Spinal cord (tissue), 10 donors: Measurements from ENCODE around the gene CUL1. TPM values are rescaled to one million over a fixed set of nuclear protein-coding genes. Genes with fewer than 3 reads are reported as not detected.

Source experiments
- DNase-seq, 6 donors: peaks; one replicate each; pipeline versions ENCODE4 v3.0.0 to v3.0.0-alpha.2; 2013 to 2015; ENCODE audit warnings: low spot score in 6 of 6, low read depth in 4 of 6
- H3K27ac ChIP-seq: one replicate; pipeline ENCODE4 v1.5.1; 2013; ENCODE audit warnings: low read depth, low read length, control low read depth
- H3K27me3 ChIP-seq: one replicate; pipeline ENCODE4 v1.6.1; 2013; ENCODE audit warnings: low read length; ENCODE audit not compliant: control insufficient read depth, insufficient read depth
- H3K36me3 ChIP-seq: one replicate; pipeline ENCODE4 v1.6.1; 2013; ENCODE audit warnings: low read length; ENCODE audit not compliant: control insufficient read depth, insufficient read depth
- H3K4me1 ChIP-seq: one replicate; pipeline ENCODE4 v1.6.1; 2013; ENCODE audit warnings: low read length; ENCODE audit not compliant: control insufficient read depth, insufficient read depth
- H3K4me3 ChIP-seq: one replicate; pipeline ENCODE4 v1.5.1; 2013; ENCODE audit warnings: low read depth, low read length, control low read depth
- H3K9me3 ChIP-seq: one replicate; pipeline ENCODE4 v1.6.1; 2013; ENCODE audit warnings: low read length; ENCODE audit not compliant: control insufficient read depth, insufficient read depth
- WGBS: methylation state at CpG from one replicate; pipeline ENCODE4 v1.1.5; 2013; ENCODE audit warnings: missing lambda C conversion rate; ENCODE audit not compliant: insufficient coverage; 5-methylcytosine and 5-hydroxymethylcytosine counted together
- polyA plus RNA-seq, 2 donors: library from polyadenylated mRNA; unstranded; fragments of 120-200 nt; gene quantifications; one replicate each; pipeline ENCODE4 v1.2.1, GENCODE V29; 2013; ENCODE audit not compliant: insufficient read length in 2 of 2
- total RNA-seq, 2 donors: library from RNA; depleted of rRNA in 1 of 2; stranded (reverse); fragments of 120-200 nt in 1 of 2; fragments of >200 nt in 1 of 2; gene quantifications; one replicate each; pipeline versions ENCODE4 v1.2.3 to v1.2.4, GENCODE V29; 2013 to 2014
- donor health status: healthy.

CUL1 gene
- total and polyA plus RNA-seq, 4 donors = 48.4 to 61.4 (median 53.1) TPM

DNA sequence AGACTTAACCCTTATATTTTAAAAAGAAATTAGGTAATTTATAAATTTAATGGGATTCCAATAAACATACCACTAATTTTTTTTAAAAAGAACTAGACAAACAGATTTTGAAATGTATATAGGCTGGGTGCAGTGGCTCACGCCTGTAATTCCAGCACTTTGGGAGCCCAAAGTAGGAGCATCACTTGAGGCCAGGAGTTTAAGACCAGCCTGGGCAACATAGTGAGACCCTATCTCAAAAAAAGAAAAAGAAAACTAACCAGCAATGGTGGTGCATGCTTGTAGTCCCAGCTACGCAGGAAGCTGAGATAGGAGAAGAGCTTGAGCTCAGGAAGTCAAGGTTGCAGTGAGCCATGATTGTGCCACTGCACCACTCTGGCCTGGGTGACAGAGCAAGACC lies 122.7 kb downstream of the CUL1 start:
- Histone ChIP-seq H3K4me3 (no peak overlapping the region), H3K4me1 (no peaks in the 10 kb centered on the region), H3K9me3 (no peaks in the 10 kb centered on the region), H3K27me3 (no peaks in the 10 kb centered on the region), H3K36me3 (peaks cover 2% of the 10 kb centered on the region), H3K27ac (no peak overlapping the region)
- WGBS = 100% methylated on average over 1 of the region's 2 CpGs
- DNase-seq = no peak

GRCh38 chr7:148824864-148825263 lies 126.2 kb downstream of the CUL1 start:
- no peak overlapping the region for H3K27ac ChIP-seq
- no peak overlapping the region for H3K4me3 ChIP-seq
- H3K27me3 ChIP-seq = no peaks in the 10 kb centered on the region
- DNase-seq = no peak
- no peaks in the 10 kb centered on the region for H3K4me1 ChIP-seq
- WGBS = no CpG with 5 or more reads among the region's 2 CpGs
- peaks cover 5% of the 10 kb centered on the region for H3K36me3 ChIP-seq
- no peaks in the 10 kb centered on the region for H3K9me3 ChIP-seq

GRCh38 chr7:148825338-148825737 lies 126.6 kb downstream of the CUL1 start:
- DNase-seq = no peak
- WGBS = 20% methylated on average over 1 of the region's 5 CpGs
- Histone ChIP-seq H3K36me3 (peaks cover 5% of the 10 kb centered on the region), H3K4me3 (no peak overlapping the region), H3K4me1 (no peaks in the 10 kb centered on the region), H3K27me3 (no peaks in the 10 kb centered on the region), H3K9me3 (no peaks in the 10 kb centered on the region), H3K27ac (no peak overlapping the region)

- H3K36me3 ChIP-seq = peaks cover 3% of the 10 kb centered on the region
- H3K9me3 ChIP-seq = no peaks in the 10 kb centered on the region
- H3K27me3 ChIP-seq = no peaks in the 10 kb centered on the region
- H3K27ac ChIP-seq = no peak overlapping the region
- no peak overlapping the region for H3K4me3 ChIP-seq
- no CpG with 5 or more reads among the region's 1 CpG for WGBS
- no peak for DNase-seq
- H3K4me1 ChIP-seq = no peaks in the 10 kb centered on the region
These were observed 130.3 kb downstream of the CUL1 start for GRCh38 chr7:148828965-148829364.

GRCh38 chr7:148830897-148831692 lies 132.4 kb downstream of the CUL1 start:
- no peak overlapping the region for H3K4me3 ChIP-seq
- H3K9me3 ChIP-seq = no peaks in the 10 kb centered on the region
- no peaks in the 10 kb centered on the region for H3K4me1 ChIP-seq
- no peak for DNase-seq
- H3K27ac ChIP-seq = no peak overlapping the region
- H3K36me3 ChIP-seq = peaks cover 3% of the 10 kb centered on the region
- WGBS = no CpG with 5 or more reads among the region's 5 CpGs
- H3K27me3 ChIP-seq = no peaks in the 10 kb centered on the region

DNA sequence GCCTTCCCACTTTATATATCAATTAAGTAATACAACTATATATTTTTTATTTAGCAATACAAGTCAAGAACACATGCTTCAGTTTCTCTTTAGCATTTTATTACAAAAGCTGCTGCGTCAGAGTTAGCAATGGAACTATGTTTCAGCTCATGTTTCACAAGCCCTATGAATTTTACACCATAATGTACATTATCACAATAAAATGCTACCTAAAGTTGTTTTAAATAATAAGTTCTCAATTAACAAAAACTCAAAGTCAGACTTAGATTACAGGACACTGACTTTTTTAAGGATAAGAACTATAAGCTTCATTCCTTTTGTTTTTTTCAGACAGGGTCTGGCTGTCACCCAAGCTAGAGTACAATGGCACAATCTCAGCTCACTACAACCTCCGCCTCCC lies 133.1 kb downstream of the CUL1 start:
- no peak overlapping the region for H3K27ac ChIP-seq
- WGBS = 92% methylated on average over 2 of the region's 2 CpGs
- H3K36me3 ChIP-seq = peaks cover 3% of the 10 kb centered on the region
- H3K4me1 ChIP-seq = no peaks in the 10 kb centered on the region
- H3K27me3 ChIP-seq = no peaks in the 10 kb centered on the region
- DNase-seq = no peak
- H3K4me3 ChIP-seq = no peak overlapping the region
- no peaks in the 10 kb centered on the region for H3K9me3 ChIP-seq

- no peak for DNase-seq
- no peak overlapping the region for H3K4me3 ChIP-seq
- no peaks in the 10 kb centered on the region for H3K27me3 ChIP-seq
- WGBS = no CpG with 5 or more reads among the region's 2 CpGs
- H3K27ac ChIP-seq = no peak overlapping the region
- no peaks in the 10 kb centered on the region for H3K4me1 ChIP-seq
- H3K9me3 ChIP-seq = no peaks in the 10 kb centered on the region
- peaks cover 4% of the 10 kb centered on the region for H3K36me3 ChIP-seq
These were observed 135.9 kb downstream of the CUL1 start for GRCh38 chr7:148834605-148835004.

DNA sequence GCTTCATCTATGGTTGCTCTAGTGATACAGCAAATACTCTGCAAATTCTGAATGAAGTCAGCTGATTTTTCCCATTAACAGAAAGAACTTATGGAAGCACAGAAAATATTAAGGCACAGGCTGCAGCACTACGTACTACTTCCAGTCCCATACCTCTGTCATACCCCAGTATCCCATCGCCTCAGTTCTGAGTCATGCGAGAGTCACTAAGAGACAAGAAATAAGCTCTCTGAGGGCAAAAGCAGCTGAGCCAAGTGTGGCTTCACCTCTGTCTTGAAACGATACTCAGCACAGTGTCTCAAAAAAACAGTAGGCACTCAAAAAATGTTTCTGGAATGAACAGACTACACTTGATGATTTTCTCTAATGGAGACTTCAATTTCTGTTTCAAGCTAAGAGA lies 137.2 kb downstream of the CUL1 start:
- Histone ChIP-seq H3K27me3 (no peaks in the 10 kb centered on the region), H3K36me3 (peaks cover 4% of the 10 kb centered on the region), H3K9me3 (no peaks in the 10 kb centered on the region), H3K4me3 (no peak overlapping the region), H3K27ac (no peak overlapping the region), H3K4me1 (no peaks in the 10 kb centered on the region)
- no peak for DNase-seq
- WGBS = 100% methylated on average over 4 of the region's 4 CpGs

GRCh38 chr7:148838905-148839304 lies 140.2 kb downstream of the CUL1 start:
- Histone ChIP-seq H3K36me3 (peaks cover 4% of the 10 kb centered on the region), H3K4me3 (no peak overlapping the region), H3K27me3 (no peaks in the 10 kb centered on the region), H3K4me1 (no peaks in the 10 kb centered on the region), H3K9me3 (no peaks in the 10 kb centered on the region), H3K27ac (no peak overlapping the region)
- 100% methylated on average over 1 of the region's 2 CpGs for WGBS
- DNase-seq = no peak
